ENCODE measurements around the gene PPP2R3A. TPM values are rescaled to one million over a fixed set of nuclear protein-coding genes. Genes with fewer than 3 reads are reported as not detected.
A peak's percentile ranks its signal among the peaks of the same experiment; 100 is the strongest.

PPP2R3A gene, protein sequence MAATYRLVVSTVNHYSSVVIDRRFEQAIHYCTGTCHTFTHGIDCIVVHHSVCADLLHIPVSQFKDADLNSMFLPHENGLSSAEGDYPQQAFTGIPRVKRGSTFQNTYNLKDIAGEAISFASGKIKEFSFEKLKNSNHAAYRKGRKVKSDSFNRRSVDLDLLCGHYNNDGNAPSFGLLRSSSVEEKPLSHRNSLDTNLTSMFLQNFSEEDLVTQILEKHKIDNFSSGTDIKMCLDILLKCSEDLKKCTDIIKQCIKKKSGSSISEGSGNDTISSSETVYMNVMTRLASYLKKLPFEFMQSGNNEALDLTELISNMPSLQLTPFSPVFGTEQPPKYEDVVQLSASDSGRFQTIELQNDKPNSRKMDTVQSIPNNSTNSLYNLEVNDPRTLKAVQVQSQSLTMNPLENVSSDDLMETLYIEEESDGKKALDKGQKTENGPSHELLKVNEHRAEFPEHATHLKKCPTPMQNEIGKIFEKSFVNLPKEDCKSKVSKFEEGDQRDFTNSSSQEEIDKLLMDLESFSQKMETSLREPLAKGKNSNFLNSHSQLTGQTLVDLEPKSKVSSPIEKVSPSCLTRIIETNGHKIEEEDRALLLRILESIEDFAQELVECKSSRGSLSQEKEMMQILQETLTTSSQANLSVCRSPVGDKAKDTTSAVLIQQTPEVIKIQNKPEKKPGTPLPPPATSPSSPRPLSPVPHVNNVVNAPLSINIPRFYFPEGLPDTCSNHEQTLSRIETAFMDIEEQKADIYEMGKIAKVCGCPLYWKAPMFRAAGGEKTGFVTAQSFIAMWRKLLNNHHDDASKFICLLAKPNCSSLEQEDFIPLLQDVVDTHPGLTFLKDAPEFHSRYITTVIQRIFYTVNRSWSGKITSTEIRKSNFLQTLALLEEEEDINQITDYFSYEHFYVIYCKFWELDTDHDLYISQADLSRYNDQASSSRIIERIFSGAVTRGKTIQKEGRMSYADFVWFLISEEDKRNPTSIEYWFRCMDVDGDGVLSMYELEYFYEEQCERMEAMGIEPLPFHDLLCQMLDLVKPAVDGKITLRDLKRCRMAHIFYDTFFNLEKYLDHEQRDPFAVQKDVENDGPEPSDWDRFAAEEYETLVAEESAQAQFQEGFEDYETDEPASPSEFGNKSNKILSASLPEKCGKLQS (N-terminal part only)
- total RNA-seq, result 14.7 to 20.6 TPM (median 14.8 TPM) in 3 replicates
- long read RNA-seq, full-length matches to known transcripts, result 2 of 8 reads
- long read RNA-seq, partial matches to known transcripts, result 3 of 8 reads
- long read RNA-seq, other reads (novel, unspliced or antisense), result 3 of 8 reads

DNA sequence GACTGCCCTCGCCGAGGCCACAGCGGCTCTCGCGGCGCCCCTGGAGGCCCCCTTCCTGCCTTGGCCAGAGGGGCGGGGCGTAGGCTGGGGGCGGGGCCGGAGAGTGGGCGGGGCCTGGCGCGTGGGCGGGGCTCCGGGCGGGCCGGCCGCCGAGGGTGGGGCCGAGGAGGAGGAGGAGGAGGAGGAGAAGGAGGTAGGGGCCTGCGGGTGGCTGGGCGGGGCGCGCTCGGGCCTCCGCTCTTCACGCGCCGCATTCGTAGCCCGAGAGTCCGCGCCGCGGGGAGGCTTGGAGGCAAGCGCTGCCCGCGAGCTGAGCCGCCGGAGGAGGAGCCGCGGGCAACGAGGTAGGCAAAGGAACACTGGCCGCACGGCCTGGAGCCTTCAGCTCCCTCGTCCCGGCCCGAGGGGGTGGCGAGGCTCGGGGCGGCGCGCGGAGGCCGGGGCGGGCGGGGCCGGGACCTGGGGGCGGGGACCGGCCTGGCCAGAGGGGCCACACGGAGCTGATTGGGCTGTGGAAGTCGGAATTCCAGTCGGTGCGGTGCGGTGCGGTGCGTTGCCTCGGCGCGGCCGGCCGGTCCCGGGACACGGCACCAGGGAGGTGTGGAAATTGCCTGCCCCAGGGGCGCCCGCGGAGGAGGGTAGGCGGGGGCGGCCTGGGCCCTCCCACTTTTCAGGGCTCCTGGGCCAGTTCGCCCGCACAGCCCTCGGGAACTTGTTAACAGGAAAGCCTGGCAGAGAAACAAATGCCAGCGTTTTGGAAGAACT, at the start of gene PPP2R3A:
TSS of gene PPP2R3A (plus strand) at position 223 of the 765 bp plus-strand sequence. CDS start 35,771 bp downstream, outside the sequence.
- Mint-ChIP-seq H3K36me3 (ENCODE audit: low read depth) (peaks cover 7% of the 10 kb centered on the region), H3K27me3 (ENCODE audit: low read depth) (no peaks in the 10 kb centered on the region), H3K27ac (ENCODE audit: unreplicated experiment) (peak within 1 kb of the TSS; percentile 90), H3K4me3 (ENCODE audit: unreplicated experiment) (peak within 1 kb of the TSS; percentile 81), H3K9me3 (ENCODE audit: low read depth) (peaks cover 4% of the 10 kb centered on the region), H3K4me1 (ENCODE audit: low read depth) (peaks cover 41% of the 10 kb centered on the region)
- TF ChIP-seq, protein P1, sequence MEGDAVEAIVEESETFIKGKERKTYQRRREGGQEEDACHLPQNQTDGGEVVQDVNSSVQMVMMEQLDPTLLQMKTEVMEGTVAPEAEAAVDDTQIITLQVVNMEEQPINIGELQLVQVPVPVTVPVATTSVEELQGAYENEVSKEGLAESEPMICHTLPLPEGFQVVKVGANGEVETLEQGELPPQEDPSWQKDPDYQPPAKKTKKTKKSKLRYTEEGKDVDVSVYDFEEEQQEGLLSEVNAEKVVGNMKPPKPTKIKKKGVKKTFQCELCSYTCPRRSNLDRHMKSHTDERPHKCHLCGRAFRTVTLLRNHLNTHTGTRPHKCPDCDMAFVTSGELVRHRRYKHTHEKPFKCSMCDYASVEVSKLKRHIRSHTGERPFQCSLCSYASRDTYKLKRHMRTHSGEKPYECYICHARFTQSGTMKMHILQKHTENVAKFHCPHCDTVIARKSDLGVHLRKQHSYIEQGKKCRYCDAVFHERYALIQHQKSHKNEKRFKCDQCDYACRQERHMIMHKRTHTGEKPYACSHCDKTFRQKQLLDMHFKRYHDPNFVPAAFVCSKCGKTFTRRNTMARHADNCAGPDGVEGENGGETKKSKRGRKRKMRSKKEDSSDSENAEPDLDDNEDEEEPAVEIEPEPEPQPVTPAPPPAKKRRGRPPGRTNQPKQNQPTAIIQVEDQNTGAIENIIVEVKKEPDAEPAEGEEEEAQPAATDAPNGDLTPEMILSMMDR (IDR thresholded peaks at IDR 0.05), result no peak
- DNase-seq (ENCODE audit: low spot score), result peak; percentile 95

DNA sequence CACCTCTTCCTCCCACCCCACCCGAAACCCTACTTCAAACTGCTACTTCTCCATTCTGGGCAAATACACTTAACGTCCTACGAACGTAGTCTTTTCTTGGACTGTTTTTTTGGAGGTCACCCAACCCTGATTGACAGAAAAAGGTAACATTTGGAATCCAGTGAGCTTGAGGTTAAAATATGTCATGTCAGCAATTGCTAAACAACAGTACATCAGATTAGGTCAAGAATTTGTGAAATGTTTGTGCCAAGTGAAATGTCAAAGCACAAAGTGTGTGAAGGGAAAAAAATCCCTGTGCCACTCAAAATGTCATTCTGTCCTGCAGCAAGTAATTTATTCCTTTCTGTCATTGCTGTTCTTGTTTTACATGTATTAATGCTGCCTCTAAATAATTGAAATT, 49.2 kb upstream of the PPP2R3A start:
- Mint-ChIP-seq H3K36me3 (ENCODE audit: low read depth) (no peaks in the 10 kb centered on the region), H3K27me3 (ENCODE audit: low read depth) (no peaks in the 10 kb centered on the region), H3K4me3 (ENCODE audit: unreplicated experiment) (no peak overlapping the region), H3K4me1 (ENCODE audit: low read depth) (no peaks in the 10 kb centered on the region), H3K27ac (ENCODE audit: unreplicated experiment) (no peak overlapping the region), H3K9me3 (ENCODE audit: low read depth) (no peaks in the 10 kb centered on the region)
- no peak for DNase-seq (ENCODE audit: low spot score)
- TF ChIP-seq, protein P1 (IDR thresholded peaks at IDR 0.05), result no peak

DNA sequence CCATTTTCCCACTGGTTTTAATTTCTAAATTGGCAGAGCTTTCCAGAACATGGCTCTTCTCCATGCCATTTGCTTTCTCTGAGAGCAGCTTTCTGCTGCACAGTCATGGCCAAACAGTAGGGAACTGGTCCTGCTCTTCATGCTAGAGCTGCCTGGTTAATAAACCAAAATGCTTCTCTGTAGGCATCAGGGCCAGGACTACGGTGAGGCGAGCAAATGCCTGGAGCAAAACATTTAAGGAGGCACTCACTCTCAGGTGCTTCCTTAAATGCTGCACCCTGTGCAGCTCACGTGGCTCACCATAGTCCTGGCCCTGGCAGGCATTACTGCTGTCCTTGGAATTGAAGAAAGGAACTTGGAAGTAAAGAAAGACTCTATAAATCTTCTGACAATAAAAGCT, 48.5 kb upstream of the PPP2R3A start:
- TF ChIP-seq, protein P1 (IDR thresholded peaks at IDR 0.05), result no peak
- no peak for DNase-seq (ENCODE audit: low spot score)
- Mint-ChIP-seq H3K27me3 (ENCODE audit: low read depth) (no peaks in the 10 kb centered on the region), H3K9me3 (ENCODE audit: low read depth) (no peaks in the 10 kb centered on the region), H3K36me3 (ENCODE audit: low read depth) (no peaks in the 10 kb centered on the region), H3K4me3 (ENCODE audit: unreplicated experiment) (no peak overlapping the region), H3K27ac (ENCODE audit: unreplicated experiment) (no peak overlapping the region), H3K4me1 (ENCODE audit: low read depth) (no peaks in the 10 kb centered on the region)

DNA sequence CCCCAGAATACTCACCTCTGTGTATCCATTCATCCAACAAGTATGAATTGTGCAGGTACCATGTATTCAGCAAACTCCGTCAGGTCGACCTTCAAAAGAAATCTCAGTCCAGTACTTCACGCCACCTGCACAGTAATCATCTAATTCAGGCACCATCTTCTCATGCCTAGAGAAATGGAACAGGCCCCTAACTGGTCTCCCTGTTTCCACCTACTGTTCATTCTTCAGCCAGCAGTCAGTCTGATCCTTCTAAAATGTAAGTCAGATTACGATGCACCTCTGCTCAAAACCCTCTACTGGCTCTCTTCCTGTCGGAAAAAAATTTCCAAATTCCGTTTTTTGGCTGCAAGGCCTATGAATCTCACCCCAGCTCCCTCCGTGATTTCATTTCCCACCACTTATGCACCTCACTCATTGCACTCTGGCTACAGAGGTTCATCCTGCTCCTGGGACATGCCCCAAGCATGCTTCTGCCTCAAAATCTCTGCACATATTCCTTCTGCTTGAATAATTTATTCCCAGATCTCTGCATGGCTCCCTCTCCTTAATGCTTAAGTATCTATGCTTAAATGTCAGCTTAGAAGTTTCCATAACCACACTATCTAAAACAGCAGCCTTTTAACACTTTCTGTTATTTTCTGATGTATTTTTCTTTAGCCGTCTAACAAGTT, 47.5 kb upstream of the PPP2R3A start:
- Mint-ChIP-seq H3K27me3 (ENCODE audit: low read depth) (no peaks in the 10 kb centered on the region), H3K36me3 (ENCODE audit: low read depth) (no peaks in the 10 kb centered on the region), H3K9me3 (ENCODE audit: low read depth) (no peaks in the 10 kb centered on the region), H3K4me3 (ENCODE audit: unreplicated experiment) (no peak overlapping the region), H3K27ac (ENCODE audit: unreplicated experiment) (no peak overlapping the region), H3K4me1 (ENCODE audit: low read depth) (no peaks in the 10 kb centered on the region)
- TF ChIP-seq, protein P1 (IDR thresholded peaks at IDR 0.05), result no peak
- no peak for DNase-seq (ENCODE audit: low spot score)

Measured in chondrocyte (in vitro differentiated cells).